ENCODE results near the gene AADAT. TPM values are rescaled to one million over a fixed set of nuclear protein-coding genes. Genes with fewer than 3 reads are reported as not detected.
"Not testable (repeated sequence)": the region's sequence is repeated elsewhere in the genome, so short reads cannot be mapped to it uniquely, and the experiment has no call there.

The AADAT gene
- total RNA-seq, 4 donors from 2014 or later, result 1.5 to 8.7 (median 5.2) TPM

DNA sequence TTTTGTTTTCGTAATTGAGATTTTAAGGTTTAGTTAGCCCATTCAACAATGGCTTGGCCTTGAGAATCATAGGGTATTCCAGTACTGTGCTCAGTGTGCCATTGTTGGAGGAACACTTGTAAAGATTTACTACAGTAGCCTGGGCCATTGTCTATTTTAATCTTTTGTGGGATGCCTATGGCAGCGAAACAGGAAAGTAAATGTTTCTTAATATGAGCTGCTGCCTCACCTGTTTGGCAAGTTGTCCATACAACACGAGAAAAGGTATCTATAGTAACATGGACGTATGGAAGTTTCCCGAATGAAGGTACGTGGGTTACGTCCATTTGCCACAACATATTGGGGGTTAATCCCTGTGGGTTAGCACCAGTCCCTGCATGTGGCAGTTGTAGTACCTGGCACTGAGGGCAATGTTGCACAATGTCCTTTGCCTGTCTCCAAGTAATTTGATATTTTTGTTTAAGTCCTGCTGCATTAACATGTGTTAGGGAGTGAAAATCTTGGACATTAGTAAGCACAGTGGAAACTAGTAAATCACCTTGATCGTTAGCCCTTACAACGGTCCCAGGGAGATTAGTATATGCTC is 38.6 kb upstream of the AADAT start:
- peaks cover 0 to 15% (median 0%) of the 10 kb centered on the region in 3 donors for H3K9me3 ChIP-seq
- TF ChIP-seq, protein P1, sequence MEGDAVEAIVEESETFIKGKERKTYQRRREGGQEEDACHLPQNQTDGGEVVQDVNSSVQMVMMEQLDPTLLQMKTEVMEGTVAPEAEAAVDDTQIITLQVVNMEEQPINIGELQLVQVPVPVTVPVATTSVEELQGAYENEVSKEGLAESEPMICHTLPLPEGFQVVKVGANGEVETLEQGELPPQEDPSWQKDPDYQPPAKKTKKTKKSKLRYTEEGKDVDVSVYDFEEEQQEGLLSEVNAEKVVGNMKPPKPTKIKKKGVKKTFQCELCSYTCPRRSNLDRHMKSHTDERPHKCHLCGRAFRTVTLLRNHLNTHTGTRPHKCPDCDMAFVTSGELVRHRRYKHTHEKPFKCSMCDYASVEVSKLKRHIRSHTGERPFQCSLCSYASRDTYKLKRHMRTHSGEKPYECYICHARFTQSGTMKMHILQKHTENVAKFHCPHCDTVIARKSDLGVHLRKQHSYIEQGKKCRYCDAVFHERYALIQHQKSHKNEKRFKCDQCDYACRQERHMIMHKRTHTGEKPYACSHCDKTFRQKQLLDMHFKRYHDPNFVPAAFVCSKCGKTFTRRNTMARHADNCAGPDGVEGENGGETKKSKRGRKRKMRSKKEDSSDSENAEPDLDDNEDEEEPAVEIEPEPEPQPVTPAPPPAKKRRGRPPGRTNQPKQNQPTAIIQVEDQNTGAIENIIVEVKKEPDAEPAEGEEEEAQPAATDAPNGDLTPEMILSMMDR (IDR thresholded peaks at IDR 0.05), result no peak
- TF ChIP-seq POLR2A (IDR thresholded peaks at IDR 0.05), result no peak
- TF ChIP-seq POLR2AphosphoS5 (IDR thresholded peaks at IDR 0.05), result no peak
- TF ChIP-seq EP300 (IDR thresholded peaks at IDR 0.05), result no peak
- WGBS, 2 donors (ENCODE audit: low coverage in 1 of 2), result 86 to 91% methylated on average over 6 to 8 of the region's 9 CpGs

DNA sequence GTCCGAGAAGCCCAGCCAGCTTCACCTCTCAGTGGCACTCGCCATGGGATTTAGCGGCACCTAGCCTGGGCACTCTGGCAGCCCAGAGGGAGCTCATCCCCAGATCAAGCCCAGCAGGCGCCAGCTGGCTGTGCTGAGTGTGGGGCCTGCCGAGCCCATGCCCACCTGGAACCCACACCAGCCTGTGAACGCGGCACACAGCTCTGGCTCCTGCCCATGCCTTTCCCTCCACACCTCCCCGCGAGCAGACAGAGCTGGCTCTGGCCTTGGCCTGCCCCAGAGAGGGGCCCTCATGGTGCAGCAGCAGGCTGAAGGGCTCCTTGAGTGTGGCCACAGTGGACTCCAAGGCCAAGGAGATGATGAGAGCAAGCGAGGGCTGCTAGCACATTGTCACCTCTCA is 38.0 kb upstream of the AADAT start:
- Histone ChIP-seq H3K4me3 (no peak overlapping the region), H3K4me1 (no peaks in the 10 kb centered on the region), H3K9me3 (peaks cover 0 to 10% (median 0%) of the 10 kb centered on the region in 3 donors), H3K27ac (no peak overlapping the region), H3K36me3 (no peaks in the 10 kb centered on the region), H3K27me3 (no peaks in the 10 kb centered on the region)
- no peak for ATAC-seq
- 100% methylated on average over 1 of the region's 10 CpGs; no CpG with 5 or more reads in 1 of the 2 donors for WGBS, 2 donors (ENCODE audit: low coverage in 1 of 2)
- no peak for TF ChIP-seq POLR2AphosphoS5 (IDR thresholded peaks at IDR 0.05)
- TF ChIP-seq POLR2A (IDR thresholded peaks at IDR 0.05), result no peak

More for the DNA sequence above, 38.6 kb upstream of the AADAT start:
- H3K36me3 ChIP-seq, result no peaks in the 10 kb centered on the region
- H3K4me3 ChIP-seq, result no peak overlapping the region
- H3K4me1 ChIP-seq, result no peaks in the 10 kb centered on the region
- H3K27me3 ChIP-seq, result no peaks in the 10 kb centered on the region
- no peak for ATAC-seq
- no peak overlapping the region for H3K27ac ChIP-seq

DNA sequence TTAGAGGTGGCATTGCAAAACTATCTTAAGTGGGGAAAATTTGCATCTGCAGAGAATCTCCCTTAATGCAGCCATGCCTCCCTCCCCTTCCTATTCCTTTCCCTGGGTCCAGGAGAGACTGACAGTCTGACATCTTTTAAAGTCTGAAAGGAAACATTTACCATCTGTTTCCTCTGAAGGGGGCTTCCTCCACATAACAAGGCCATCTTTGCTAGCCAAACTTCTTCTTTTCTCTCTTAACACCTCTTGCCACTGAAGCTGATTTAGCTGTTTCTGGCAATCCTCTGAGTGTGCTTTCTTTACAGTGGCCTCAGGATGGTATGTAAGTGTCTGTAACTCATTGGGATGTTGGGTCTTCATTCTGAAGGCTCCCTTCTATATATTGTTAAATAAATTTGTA is 34.6 kb upstream of the AADAT start:
- no peak overlapping the region for H3K4me3 ChIP-seq
- no peaks in the 10 kb centered on the region for H3K4me1 ChIP-seq
- H3K27ac ChIP-seq, result no peak overlapping the region
- H3K27me3 ChIP-seq, result no peaks in the 10 kb centered on the region
- no peaks in the 10 kb centered on the region for H3K9me3 ChIP-seq
- no peak for TF ChIP-seq EP300 (IDR thresholded peaks at IDR 0.05)
- TF ChIP-seq, protein P1 (IDR thresholded peaks at IDR 0.05), result no peak
- TF ChIP-seq POLR2AphosphoS5 (IDR thresholded peaks at IDR 0.05), result no peak
- TF ChIP-seq POLR2A (IDR thresholded peaks at IDR 0.05), result no peak
- no peak for ATAC-seq
- no peaks in the 10 kb centered on the region for H3K36me3 ChIP-seq

DNA sequence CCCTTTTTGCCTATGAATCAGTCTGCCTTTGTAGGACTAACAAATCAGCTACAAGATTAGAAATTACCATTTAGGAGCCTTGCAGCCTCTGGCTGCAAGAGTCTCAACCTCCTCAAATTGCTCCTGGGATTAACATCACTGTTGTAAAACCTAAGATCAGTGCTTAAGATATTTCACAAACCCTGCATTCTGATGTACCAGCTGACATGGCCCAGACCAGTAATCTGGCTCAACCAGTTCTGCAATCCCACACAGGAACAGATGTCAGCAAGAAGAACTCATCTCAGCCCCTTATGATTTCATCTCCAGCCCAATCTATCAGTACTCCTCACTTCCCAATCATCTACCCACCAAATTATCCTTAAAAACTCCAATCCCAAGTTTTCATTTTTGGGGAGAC is 32.5 kb upstream of the AADAT start:
- H3K4me1 ChIP-seq, result no peaks in the 10 kb centered on the region
- H3K4me3 ChIP-seq, result no peak overlapping the region
- H3K36me3 ChIP-seq, result no peaks in the 10 kb centered on the region
- no peak overlapping the region for H3K27ac ChIP-seq
- no peak for ATAC-seq
- TF ChIP-seq POLR2AphosphoS5 (IDR thresholded peaks at IDR 0.05) (no peak), EP300 (IDR thresholded peaks at IDR 0.05) (no peak), POLR2A (IDR thresholded peaks at IDR 0.05) (no peak)
- TF ChIP-seq, protein P1 (IDR thresholded peaks at IDR 0.05), result no peak
- no peaks in the 10 kb centered on the region for H3K27me3 ChIP-seq
- H3K9me3 ChIP-seq, result no peaks in the 10 kb centered on the region

GRCh38 chr4:170114636-170115035 is 24.9 kb upstream of the AADAT start:
- H3K4me1 ChIP-seq, result no peaks in the 10 kb centered on the region
- 70 to 81% methylated on average over 4 of the region's 4 CpGs for WGBS, 2 donors (ENCODE audit: low coverage in 1 of 2)

DNA sequence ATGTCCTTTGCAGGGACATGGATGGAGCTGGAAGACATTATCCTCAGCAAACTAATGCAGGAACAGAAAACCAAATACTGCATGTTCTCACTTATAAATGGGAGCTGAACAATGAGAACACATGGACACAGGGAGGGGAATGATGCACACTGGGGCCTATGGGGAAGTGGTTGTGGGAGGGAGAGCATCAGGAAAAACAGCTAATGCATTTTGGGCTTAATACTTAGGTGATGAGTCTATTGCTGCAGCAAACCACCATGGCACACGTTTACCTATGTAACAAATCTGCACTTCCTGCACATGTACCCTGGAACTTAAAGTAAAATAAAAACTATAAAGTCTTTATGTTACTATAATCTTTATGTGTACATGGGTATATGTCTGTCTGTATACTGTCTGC is 24.4 kb upstream of the AADAT start:
- 38 to 63% methylated on average over 1 of the region's 1 CpG for WGBS, 2 donors (ENCODE audit: low coverage in 1 of 2)
- not testable (repeated sequence) for H3K36me3 ChIP-seq, H3K27me3 ChIP-seq, H3K4me1 ChIP-seq, H3K4me3 ChIP-seq, H3K27ac ChIP-seq, ATAC-seq, H3K9me3 ChIP-seq

More at GRCh38 chr4:170114636-170115035, 24.9 kb upstream of the AADAT start:
- TF ChIP-seq, protein P1 (IDR thresholded peaks at IDR 0.05), result no peak
- TF ChIP-seq EP300 (IDR thresholded peaks at IDR 0.05), result no peak
- TF ChIP-seq POLR2AphosphoS5 (IDR thresholded peaks at IDR 0.05), result no peak
- no peak for TF ChIP-seq POLR2A (IDR thresholded peaks at IDR 0.05)
- Histone ChIP-seq H3K4me3 (no peak overlapping the region), H3K27ac (no peak overlapping the region), H3K36me3 (no peaks in the 10 kb centered on the region), H3K27me3 (no peaks in the 10 kb centered on the region), H3K9me3 (no peaks in the 10 kb centered on the region)
- ATAC-seq, result no peak
